GM19372 (cell line): ENCODE results near the gene MS4A10.
A peak's percentile ranks its signal among the peaks of the same experiment; 100 is the strongest.
"Not testable (repeated sequence)": the region's sequence is repeated elsewhere in the genome, so short reads cannot be mapped to it uniquely, and the experiment has no call there.

Experiments used
- ATAC-seq: cut with Tn5 transposase; IDR thresholded peaks from one replicate; pipeline ENCODE4 v1.9.1; 2021; ENCODE audit warnings: mild to moderate bottlenecking, low read depth, moderate library complexity; ENCODE audit not compliant: unreplicated experiment

Gene MS4A10

DNA sequence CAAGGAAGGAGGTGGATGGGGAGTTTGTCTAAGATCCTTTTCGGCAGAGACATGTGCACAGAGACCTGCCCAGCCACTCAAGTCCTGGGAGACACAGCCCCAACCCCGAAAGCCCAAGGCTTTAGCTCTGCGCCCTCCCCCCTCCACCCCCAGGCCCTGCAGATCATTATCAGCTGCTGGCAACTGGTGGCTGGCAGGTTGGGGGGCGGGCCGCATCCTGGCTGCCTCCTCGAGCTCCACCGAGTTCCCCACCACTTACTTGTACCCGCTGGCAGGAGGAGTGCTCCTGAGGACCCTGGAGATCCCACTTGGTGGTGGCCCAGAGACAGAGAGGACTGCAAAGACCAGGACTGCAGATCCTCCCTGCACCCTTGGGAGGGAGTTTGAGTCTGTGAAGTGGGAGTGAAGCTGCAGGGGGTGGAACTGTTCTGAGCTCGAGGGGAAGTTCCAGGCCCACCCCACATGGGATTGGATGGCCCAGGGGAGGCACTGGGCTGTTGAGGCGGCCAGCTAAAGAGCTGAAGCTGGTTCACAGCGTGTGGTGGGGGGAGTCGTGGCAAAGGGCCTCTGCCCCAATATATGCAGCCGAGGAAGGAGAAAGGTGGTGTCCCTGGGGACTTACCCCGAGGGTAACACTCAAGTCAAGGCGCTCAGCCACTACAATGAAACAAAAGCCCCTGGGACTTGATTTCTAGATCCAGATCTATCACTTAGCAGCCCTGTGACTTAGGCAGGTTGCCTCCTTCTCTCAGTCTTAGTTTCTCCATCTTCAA lies 36.9 kb downstream of the MS4A10 start:
- ATAC-seq, result no peak

DNA sequence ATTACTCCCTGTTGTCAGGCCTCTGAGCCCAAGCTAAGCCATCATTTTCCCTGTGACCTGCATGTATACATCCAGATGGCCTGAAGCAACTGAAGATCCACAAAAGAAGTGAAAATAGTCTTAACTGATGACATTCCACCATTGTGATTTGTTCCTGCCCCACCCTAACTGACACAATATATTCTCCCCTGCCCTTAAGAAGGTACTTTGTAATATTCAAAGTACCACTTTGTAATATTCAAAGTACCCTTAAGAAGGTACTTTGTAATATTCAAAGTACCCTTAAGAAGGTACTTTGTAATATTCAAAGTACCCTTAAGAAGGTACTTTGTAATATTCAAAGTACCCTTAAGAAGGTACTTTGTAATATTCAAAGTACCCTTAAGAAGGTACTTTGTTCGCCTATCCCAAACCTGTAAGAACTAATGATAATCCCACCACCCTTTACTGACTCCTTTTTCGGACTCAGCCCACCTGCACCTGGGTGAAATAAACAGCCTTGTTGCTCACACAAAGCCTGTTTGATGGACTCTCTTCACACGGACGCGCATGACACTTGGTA lies 38.7 kb downstream of the MS4A10 start:
- ATAC-seq, result not testable (repeated sequence)

DNA sequence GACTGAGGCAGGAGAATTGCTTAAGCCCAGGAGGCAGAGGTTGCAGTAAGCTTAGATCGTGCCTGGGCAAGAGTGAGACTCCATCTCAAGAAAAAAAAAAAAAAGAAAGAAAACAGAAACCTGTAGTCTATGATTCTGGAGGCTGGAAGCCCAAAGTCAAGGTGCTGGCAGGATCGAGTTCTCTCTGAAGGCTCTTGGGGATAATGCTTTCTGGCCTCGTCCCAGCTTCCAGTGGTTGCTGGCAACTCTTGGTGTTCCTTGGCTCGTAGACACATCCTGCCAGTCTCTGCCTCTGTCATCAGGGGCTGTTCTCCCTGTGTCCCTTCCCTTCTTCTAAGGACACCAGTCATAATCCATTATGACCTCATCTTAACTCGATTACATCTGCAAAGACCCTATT lies 40.0 kb downstream of the MS4A10 start:
- ATAC-seq, result no peak

DNA sequence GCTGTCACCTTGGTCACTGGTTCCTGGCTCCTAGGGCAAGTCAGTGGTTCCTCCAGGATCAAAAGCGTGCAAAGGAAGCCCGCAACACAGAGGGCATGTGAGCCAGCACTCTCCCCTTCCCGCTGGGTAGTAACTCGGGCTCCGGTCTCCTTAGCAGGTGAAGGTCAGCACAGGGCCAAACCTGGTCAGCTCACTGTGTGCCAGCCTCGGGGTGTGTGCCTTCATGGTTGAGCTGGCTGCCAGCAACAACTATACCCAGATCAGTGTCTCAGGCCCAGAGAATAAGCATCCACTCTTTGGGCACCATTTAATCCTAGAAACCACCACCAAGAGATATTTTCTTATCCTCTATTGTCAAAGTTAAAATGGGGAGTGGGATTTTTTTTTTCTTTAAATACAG lies 40.7 kb downstream of the MS4A10 start:
- no peak for ATAC-seq

DNA sequence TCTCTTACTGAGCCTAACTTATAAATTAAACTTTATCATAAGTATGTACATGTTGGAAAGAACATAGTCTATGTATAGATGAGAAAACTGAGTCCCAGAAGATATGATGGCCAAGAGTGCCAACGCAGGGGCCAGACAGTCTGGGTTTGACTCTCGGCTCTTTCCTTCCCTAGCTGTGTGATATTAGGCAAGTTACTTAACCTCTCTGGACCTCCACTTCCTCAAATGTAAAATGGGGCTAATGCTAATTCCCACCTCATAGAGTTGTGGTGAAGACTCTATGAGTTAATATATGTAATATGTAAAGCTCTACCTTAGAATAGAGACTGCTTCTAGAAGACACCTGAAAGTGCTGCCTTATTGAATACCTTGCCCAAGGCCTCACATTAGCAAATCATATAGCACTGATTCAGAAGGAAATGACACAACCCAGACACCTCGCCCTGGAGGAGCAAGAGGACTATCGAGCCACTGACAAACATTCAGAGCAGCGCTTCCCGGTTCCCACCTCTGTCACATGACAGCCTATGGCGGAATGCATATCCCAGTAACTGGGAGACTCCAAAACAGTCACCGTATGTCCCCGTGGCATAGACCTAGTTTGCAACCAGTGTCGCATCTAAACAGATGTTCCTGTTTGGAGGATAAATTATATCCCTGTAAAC lies 45.5 kb downstream of the MS4A10 start:
- no peak for ATAC-seq

DNA sequence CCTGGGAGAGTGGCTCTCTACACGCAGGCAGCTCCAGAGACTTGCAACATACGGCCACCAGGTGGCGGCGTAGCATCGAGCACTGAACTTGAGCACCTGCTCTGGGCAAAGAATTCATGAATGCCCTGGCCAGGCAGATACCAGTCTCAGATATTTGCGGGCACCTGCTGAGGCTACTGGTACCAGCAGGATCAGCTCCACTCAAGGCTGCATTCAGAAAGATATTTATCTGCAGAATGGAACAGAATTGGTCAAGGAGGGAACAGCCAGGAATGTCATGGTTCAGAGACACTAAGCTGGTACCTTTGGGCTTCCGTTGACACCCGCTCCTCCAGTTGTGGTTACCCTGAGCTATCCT lies 46.0 kb downstream of the MS4A10 start:
- no peak for ATAC-seq

DNA sequence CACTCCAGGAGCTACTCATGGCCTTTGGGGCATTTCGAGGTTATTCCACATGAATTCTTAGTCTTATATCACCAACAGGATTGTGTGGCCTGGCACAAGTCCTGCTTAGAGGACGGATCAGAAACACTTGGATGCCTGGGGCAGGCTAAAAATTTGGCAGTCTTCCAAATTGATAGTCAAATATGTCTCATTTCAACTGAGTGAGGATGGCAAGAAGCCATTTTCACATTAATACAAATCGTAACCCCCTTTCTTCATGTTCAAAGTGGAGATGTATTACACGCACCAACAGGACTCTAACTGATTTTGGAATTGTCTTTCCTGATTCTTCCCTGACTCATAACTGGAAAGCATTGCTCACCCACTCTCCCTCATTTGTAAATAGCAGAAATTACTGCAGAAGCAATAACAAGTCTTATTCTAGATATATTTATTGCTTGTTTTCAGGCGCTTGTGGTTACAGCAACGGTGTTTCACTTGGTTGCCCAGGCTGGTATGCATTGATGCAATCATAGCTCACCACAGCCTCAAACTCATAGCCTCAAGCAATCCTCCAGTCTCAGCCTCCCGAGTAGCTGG lies 46.5 kb downstream of the MS4A10 start:
- ATAC-seq, result no peak

DNA sequence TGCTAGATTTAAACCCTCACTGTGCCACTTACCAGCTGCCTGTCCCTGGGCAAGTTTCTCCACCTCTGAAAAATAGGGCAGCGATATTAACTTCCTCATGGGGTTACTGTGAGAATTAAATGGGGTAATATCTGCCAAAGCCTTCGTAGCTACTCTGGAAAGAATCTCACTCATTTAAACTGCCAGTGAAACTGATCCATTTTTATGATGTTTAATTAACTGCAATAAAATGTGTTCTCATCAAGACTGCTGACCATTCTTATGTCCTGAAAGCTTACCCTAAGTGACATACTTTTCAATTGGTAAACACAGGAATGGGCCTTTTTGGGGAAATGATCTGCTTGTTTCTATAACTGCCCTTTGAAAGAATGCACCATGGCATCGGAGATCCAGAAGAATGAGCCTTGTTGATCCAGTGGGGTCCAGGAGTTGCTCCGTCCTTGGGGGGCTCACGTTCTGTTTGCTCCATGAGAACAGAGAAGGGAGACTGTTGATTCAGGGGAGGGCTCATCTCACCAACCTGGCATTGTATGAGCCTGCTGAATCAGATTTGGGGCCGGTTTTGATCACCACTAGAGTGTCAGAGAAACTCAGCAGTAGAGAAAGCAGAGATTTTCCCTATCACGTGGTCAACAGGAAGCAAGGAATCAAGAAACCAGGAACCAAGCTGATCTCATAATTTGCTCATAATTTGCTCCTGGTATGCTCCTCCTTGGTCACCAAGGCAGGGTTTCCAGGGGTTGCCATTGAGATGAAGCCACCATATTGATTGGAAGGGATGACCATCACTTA lies 49.8 kb downstream of the MS4A10 start:
- no peak for ATAC-seq

DNA sequence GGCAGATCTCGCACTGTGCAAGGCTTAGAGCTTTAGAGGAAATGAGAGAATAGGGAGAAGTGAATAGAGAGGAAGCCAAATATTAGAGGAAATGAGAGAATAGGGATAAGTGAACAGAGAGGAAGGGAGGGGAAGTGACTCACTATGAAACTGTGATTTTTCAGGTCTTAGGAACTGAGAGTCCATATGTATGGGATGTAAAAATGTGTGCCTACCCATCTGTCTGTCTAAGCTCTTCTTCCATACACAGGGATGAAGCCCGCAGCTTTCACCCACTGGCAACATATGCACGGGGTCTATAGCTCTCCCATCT lies 50.4 kb downstream of the MS4A10 start:
- ATAC-seq, result no peak

DNA sequence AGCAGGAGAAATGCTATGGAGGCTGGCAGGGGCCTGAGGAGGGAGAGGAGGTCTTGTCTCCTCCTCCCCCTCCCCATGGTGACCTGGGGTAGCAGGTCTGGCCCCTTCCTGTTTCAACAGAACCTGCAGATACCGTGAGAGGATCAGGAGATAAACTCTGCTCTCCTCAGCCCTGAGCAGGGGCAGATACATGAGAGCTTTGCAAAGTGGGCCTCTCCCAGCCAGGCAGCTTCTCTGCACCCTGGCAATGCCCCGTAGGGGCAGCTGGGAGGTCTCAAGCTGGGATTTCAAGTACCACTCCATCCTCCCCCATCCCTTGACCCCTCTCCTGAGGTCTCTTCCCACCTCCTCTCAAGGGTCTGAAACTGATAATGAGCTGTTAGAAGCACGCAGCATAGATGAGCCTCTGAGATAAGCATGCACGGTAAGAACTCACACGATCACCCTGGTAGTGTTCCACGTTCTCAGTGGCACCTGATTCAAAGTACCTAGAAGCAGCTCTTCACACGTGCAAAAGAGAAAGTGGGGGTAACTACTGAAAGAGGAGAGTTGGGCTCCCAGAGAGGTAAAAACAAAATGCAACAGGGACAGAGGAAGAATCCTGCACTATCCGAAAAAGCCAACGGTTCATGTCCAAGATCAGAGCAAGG lies 51.9 kb downstream of the MS4A10 start:
- no peak for ATAC-seq

DNA sequence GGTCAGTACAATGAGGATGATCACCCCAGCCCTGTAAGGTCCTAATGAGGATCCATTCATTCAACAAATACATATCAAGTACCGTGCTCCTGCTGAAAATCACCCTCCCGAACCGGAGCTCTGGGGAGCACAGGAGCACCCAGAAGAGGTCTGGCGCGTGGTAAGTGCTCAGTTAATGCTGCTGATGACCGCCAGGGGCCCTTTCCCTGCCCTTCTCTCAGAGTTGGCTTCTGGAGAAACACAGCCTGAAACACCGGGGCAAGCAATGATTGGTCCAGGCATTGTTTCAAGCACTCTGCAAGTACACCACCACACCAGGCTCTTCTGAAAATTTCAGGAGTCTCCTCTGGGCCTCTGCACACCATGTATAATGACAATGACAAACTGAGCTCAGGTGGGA lies 53.0 kb downstream of the MS4A10 start:
- no peak for ATAC-seq

DNA sequence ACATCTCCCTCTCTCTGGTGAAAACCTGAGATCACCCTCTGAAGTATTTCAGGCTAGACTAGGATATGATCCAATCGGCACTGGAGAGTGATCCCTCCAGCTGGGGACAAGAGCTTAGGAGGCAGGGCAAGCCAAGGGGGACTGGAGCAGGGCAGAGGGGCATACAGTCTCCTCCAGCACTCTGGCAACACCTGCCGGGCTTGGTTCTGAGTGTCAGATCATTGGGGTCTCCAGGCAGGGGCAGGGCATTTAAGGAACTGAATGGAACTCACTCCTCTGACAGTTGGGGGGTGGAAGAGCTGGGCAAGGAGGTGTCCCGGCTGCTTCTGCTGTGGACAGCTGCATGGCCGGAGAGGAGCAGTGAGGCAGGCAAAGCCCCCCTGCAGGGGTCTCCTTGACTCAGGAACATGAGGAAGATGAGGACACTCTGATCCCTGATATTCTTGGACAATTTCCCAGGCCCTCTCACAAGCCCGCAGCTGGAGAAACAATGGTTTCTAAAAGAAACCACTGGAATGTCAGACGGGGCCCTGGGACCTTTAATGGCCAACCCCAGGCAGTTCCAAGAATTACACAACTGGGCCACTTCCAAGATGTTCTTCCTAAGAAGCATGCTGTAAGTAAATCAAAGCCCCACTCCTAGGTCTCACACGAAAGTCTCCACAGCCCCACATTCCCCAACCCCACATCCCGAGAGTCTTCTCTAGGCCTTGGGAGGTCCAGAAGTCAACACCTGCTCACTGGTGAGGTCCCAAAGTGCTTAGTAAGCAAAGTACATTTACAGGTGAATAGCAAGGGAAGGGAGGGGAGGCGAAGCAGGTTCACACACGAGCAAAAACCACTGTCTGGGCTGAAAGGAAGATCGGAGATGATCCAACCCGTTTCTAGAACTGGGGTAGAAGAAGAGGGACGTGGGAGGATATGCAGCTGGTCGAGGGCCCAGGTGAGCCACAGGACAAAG lies 55.6 kb downstream of the MS4A10 start:
- ATAC-seq, result no peak

DNA sequence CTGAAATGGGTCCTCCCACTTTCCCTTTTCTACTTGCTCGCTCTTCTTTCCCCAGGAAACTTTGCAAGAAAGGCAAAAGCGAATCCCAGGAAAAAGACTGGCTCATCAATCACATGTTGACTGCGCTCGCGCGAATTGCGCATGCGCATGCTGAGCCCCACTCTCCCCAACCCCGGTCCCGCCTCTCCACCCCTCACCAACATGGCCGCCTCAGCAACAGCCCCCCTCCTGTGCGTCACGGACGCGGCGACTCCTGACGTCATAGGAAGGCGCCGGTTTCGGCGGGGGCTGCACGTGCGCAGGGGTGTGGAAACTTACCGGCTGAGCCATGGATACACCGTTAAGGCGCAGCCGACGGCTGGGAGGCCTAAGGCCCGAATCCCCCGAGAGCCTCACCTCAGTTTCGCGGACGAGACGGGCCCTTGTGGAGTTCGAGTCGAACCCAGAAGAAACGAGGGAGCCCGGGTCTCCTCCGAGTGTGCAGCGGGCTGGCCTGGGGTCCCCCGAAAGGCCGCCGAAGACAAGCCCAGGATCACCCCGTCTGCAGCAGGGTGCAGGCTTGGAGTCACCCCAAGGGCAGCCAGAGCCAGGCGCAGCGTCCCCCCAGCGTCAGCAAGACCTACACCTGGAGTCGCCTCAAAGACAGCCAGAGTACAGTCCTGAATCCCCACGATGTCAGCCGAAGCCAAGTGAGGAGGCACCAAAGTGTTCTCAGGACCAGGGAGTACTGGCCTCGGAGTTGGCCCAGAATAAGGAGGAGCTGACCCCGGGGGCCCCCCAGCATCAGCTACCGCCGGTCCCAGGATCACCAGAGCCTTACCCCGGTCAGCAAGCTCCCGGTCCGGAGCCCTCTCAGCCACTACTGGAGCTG lies 56.9 kb downstream of the MS4A10 start, which contains the start of gene CCDC86:
Gene CCDC86, plus strand, starts transcription at position 317 of the 871 bp plus-strand sequence. Its CDS starts 12 bp downstream, at position 329.
- ATAC-seq, result peak; percentile 81

DNA sequence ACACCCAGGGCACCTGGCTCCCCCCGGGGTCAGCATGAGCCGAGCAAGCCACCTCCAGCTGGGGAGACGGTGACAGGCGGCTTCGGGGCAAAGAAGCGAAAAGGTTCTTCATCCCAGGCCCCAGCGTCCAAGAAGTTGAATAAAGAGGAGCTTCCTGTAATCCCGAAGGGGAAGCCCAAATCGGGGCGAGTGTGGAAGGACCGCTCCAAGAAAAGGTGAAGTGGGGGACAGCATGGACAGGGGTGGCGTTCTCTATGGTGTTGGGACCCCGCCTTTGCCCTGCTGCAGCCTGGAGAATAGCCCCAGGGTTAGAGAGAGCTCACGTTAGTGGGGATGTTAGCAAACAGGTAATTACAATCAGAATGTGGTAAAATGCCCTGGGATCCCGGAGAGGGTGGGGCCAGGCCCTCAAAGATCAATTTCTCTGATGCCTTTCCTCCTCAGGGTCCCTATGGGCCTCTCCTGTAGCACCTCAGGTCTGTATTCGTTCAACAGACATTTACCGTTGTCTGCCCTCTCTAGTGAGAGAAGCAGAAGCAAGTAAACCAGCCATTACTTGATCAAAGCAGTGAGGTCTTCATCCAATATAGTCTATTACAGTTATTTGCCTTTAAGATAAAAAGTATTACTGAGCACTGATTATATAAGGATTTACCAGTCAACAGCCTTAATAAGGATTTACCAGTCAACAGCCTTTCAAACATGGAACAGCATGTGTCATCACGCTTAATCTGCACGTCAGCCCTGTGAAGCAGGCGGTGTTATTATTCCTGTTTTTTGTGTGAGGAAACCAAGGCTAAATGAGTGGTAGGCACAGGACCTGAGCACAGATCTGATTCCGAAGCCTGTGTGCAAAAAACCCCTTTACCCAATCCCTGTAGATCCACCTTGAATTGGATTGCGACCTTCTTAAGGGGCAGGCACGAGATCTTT lies 57.8 kb downstream of the MS4A10 start:
- no peak for ATAC-seq

DNA sequence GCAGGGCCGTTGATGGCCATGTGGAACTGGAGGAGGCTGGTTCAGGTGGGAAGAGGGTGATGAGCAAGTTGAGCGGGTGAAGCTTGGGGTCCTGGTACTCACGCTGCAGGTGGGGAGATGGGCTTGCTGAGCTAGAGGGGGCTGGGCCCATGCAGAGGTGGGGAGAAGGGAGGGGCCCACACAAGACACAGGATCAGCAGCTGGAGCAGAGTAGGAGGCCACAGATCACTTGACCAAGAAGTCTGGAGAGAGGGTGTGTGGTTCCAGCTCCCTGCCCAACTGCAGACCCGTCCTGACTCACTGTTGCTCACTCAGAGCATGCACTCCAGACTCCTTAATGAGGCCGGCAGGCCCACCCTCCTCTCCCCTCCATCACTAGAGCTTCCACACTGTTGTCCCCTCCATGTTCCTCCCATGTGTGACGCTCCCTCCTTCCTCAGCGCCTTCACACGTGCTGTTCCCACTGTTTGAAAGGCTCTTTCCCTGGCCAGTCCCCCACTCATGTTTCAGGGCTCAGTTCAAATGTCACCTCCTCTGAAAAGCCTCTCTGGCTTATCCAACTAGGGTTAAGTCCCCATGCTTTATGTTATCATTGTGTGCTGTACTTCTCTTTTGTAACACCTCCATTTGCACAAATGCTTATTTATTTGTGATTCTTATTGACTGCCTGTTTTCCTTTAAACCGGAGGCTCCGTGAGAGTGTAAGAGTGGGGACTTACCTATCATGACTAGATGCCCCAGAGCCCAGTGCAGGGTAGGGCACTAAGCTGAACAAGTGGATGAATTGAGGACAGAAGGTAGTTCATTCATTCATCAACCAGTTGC lies 59.1 kb downstream of the MS4A10 start:
- no peak for ATAC-seq

DNA sequence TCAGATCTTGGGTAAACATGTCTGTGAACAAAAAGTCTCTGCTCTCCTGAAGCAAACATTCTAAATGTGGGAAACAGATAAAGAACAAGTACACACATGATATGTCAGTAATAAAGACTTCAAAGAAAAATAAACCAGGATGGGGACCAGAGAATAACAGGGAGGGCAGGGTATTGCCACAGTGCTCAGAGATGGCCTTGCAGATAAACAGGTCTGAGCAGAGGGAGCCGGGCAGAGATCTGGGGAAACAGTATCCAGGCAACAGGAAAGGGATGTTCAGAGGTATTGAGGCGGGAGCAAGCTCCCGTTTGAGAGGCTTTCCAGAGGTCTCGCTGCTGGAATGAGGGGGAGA lies 59.7 kb downstream of the MS4A10 start:
- no peak for ATAC-seq

DNA sequence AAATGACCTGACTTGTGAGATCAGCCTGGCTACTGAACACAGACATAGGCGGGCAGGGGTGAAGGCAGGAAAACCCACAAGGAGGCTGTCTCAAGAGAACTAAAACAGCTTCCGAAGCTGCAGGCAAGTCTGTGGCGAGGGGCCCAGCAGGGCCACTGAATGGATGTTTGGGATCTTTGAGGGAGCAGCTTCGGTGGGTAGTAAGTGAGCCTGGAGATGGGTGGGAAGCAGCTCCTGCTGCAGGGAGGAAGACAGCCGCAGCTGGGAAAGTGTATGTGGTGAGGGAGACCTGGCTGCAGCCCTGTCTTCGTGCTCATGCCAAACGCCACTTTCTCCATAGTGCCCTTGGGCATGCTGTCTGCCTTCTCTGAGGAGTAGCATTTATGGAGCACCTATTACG lies 60.2 kb downstream of the MS4A10 start:
- ATAC-seq, result no peak
